A673 (cell line): Measurements from ENCODE around the gene MECR. TPM values are rescaled to one million over a fixed set of nuclear protein-coding genes. Genes with fewer than 3 reads are reported as not detected.

Source experiments
- BruUV-seq: library from RNA; stranded (reverse); fragments of 400-500 nt; replicated peaks from 2 replicates; lab custom pipeline; 2021; lab: Mats Ljungman, UMichigan
- CTCF ChIA-PET: fragments of 300-600 bp; sonication (Branson Sonifier 250); formaldehyde crosslinking; loops from one replicate; lab custom pipeline; 2022; ENCODE audit warnings: antibody characterized with exemption; lab: Charles Lee
- POLR2A ChIA-PET: fragments of 300-600 bp; sonication (Branson Sonifier 250); formaldehyde crosslinking; loops from one replicate; lab custom pipeline; 2022; ENCODE audit warnings: antibody characterized with exemption; ENCODE audit not compliant: low non-redundant PET; lab: Charles Lee
- DNase-seq: peaks from one replicate; pipeline ENCODE4 v3.0.0-alpha.2; 2015; ENCODE audit warnings: low spot score
- H3K27ac ChIP-seq: fragments of 200-600 bp; sonication (generic); 2 replicates; pipeline ENCODE4 v1.5.1; 2016; ENCODE audit warnings: mixed run types, low read depth, mild to moderate bottlenecking, mixed read lengths, antibody characterized with exemption, low read length; ENCODE audit not compliant: poor library complexity, severe bottlenecking
- H3K27me3 ChIP-seq: fragments of 200-600 bp; sonication (generic); replicated peaks from 2 replicates; pipeline ENCODE4 v1.6.1; 2017; ENCODE audit warnings: mixed run types, low read depth, mild to moderate bottlenecking, mixed read lengths, antibody characterized with exemption, low read length; ENCODE audit not compliant: insufficient read depth, poor library complexity
- H3K36me3 ChIP-seq: fragments of 200-600 bp; sonication (generic); 2 replicates; pipeline ENCODE4 v1.6.1; 2016; ENCODE audit warnings: mixed run types, mild to moderate bottlenecking, mixed read lengths, antibody characterized with exemption, low read length; ENCODE audit not compliant: insufficient read depth, poor library complexity, severe bottlenecking
- H3K4me1 ChIP-seq: fragments of 200-600 bp; sonication (generic); 2 replicates; pipeline ENCODE4 v1.6.1; 2017; ENCODE audit warnings: mixed run types, mild to moderate bottlenecking, mixed read lengths, antibody characterized with exemption, low read length; ENCODE audit not compliant: insufficient read depth, poor library complexity, severe bottlenecking
- H3K4me3 ChIP-seq: fragments of 200-600 bp; sonication (generic); 2 replicates; pipeline ENCODE4 v1.5.1; 2016; ENCODE audit warnings: low read depth, mixed run types, mild to moderate bottlenecking, mixed read lengths, low read length; ENCODE audit not compliant: poor library complexity, severe bottlenecking
- H3K9me3 ChIP-seq: fragments of 200-600 bp; sonication (generic); 2 replicates; pipeline ENCODE4 v1.6.1; 2016; ENCODE audit warnings: mixed run types, low read depth, mild to moderate bottlenecking, mixed read lengths, antibody characterized with exemption, low read length; ENCODE audit not compliant: poor library complexity, severe bottlenecking
- EZH2 ChIP-seq: fragments of 200-600 bp; sonication (generic); IDR thresholded peaks from 2 replicates; pipeline ENCODE4 v1.6.1; 2017; ENCODE audit warnings: borderline replicate concordance, low read depth, mild to moderate bottlenecking, mixed read lengths, antibody characterized with exemption, low read length; ENCODE audit not compliant: poor library complexity, severe bottlenecking
- intact Hi-C: fragments of 100-400 bp; cut with micrococcal nuclease; formaldehyde crosslinking; loops from one replicate; pipeline ENCODE4 v1.10.0; 2022; ENCODE audit not compliant: unreplicated experiment
- total RNA-seq: library from RNA; stranded (reverse); gene quantifications from 2 replicates; pipeline ENCODE4 v1.2.3, GENCODE V29; 2021
- TF ChIP-seq, protein P1 (sequence below): fragments of 300-800, 200-600 bp; sonication (generic); conservative IDR thresholded peaks from 2 replicates; pipeline ENCODE4 v1.5.1; 2017; ENCODE audit warnings: low read depth, mild to moderate bottlenecking, antibody characterized with exemption, low read length, moderate library complexity, mixed read lengths

MECR gene
- total RNA-seq, 1 experiment from 2014 or later = 39.0 TPM

DNA sequence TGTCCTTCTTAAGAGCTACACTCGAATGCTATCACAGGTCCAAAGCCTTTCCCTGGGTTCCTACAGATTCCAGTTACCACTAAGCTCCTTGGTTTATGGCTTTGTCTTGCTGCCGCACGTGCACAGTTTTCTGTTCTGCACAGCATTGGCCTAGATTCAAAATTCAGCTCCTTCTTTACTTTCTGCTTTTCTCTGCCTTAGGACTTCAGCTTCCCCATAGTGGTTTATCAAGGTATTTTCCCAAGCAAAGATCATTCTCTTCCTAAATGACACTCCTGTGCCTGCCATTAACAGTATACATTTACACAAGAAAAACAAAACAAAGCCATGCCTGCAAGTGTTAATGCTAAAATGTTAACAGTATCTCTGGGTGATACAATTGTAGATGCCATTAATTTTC is 47.4 kb upstream of the MECR start:
- H3K36me3 ChIP-seq = no peaks in the 10 kb centered on the region
- no peak for DNase-seq
- H3K27me3 ChIP-seq = no peaks in the 10 kb centered on the region
- no TSS peak for BruUV-seq
- H3K4me3 ChIP-seq = no peak overlapping the region
- CTCF ChIA-PET = no interaction called here
- TF ChIP-seq, protein P1, sequence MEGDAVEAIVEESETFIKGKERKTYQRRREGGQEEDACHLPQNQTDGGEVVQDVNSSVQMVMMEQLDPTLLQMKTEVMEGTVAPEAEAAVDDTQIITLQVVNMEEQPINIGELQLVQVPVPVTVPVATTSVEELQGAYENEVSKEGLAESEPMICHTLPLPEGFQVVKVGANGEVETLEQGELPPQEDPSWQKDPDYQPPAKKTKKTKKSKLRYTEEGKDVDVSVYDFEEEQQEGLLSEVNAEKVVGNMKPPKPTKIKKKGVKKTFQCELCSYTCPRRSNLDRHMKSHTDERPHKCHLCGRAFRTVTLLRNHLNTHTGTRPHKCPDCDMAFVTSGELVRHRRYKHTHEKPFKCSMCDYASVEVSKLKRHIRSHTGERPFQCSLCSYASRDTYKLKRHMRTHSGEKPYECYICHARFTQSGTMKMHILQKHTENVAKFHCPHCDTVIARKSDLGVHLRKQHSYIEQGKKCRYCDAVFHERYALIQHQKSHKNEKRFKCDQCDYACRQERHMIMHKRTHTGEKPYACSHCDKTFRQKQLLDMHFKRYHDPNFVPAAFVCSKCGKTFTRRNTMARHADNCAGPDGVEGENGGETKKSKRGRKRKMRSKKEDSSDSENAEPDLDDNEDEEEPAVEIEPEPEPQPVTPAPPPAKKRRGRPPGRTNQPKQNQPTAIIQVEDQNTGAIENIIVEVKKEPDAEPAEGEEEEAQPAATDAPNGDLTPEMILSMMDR = no peak
- TF ChIP-seq EZH2 = no peak
- intact Hi-C loops = no loop called here
- peaks cover 6% of the 10 kb centered on the region for H3K4me1 ChIP-seq
- no peaks in the 10 kb centered on the region for H3K9me3 ChIP-seq
- POLR2A ChIA-PET = interaction anchor here (0.6 kb wide), 1 partner anchor 1466 kb away, joined by 3 read pairs; no protein-coding TSS in a partner anchor
- H3K27ac ChIP-seq = no peak overlapping the region

DNA sequence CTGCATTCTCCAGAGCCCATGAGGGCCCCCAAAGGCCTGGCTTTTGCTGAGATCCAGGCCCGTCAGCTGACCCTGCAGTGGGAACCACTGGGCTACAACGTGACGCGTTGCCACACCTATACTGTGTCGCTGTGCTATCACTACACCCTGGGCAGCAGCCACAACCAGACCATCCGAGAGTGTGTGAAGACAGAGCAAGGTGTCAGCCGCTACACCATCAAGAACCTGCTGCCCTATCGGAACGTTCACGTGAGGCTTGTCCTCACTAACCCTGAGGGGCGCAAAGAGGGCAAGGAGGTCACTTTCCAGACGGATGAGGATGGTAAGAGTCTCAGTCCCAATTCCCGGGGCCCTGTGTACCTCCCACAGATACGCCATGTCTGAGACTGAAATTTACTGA is 44.7 kb upstream of the MECR start:
- no TSS peak for BruUV-seq
- Histone ChIP-seq H3K27ac (no peak overlapping the region), H3K27me3 (no peaks in the 10 kb centered on the region), H3K4me1 (no peaks in the 10 kb centered on the region), H3K4me3 (no peak overlapping the region), H3K36me3 (no peaks in the 10 kb centered on the region), H3K9me3 (no peaks in the 10 kb centered on the region)
- DNase-seq = no peak
- ChIA-PET CTCF (no interaction called here), POLR2A (no interaction called here)
- TF ChIP-seq, protein P1 = no peak
- TF ChIP-seq EZH2 = no peak
- intact Hi-C loops = no loop called here

DNA sequence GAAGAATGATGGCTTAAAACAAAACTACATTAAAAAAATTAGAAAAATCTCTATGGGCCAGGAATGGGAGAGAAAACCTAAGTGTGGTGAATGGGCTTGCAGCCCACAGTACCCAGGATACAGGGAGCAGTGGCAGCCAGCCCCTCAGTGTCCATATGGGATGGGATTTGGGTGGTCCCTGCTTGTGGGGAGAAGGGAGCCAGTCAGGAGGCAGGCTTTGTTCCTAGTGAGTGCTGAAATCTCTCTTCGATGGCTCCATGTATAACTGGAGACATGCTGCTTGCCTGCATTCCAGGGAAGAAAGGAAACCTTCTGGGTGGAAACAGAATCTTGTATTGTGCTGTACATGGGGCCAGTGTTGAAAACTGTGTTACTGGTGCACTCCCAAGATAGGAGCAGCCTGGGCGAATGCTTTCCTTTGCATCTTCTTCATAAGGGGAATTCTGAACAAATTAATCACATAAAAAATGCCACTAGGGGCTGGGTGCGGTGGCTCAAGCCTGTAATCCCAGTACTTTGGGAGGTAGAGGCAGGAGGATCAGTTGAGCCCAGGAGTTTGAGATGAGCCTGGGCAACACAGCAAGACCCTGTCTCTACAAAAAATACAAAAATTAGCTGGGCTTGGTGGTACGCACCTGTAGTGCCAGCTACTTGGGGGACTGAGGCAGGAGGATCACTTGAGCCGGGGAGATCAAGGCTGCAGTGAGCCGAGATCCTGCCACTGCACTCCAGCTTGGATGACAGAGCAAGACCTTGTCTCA is 41.6 kb upstream of the MECR start:
- no peak for TF ChIP-seq EZH2
- TF ChIP-seq, protein P1 = no peak
- no TSS peak for BruUV-seq

More for the DNA sequence above, 41.6 kb upstream of the MECR start:
- Histone ChIP-seq H3K27me3 (no peaks in the 10 kb centered on the region), H3K27ac (no peak overlapping the region), H3K4me3 (no peak overlapping the region), H3K36me3 (no peaks in the 10 kb centered on the region), H3K9me3 (no peaks in the 10 kb centered on the region), H3K4me1 (no peaks in the 10 kb centered on the region)
- DNase-seq = no peak
- intact Hi-C loops = no loop called here
- ChIA-PET CTCF (no interaction called here), POLR2A (no interaction called here)
